Mononuclear cell (primary cell): Measurements from ENCODE around the gene CYP51A1. TPM values are rescaled to one million over a fixed set of nuclear protein-coding genes. Genes with fewer than 3 reads are reported as not detected.
A peak's percentile ranks its signal among the peaks of the same experiment; 100 is the strongest.
"Not testable (repeated sequence)": the region's sequence is repeated elsewhere in the genome, so short reads cannot be mapped to it uniquely, and the experiment has no call there.

Experiments
- H3K27me3 ChIP-seq: 2 replicates; pipeline ENCODE4 v1.6.0; 2011; ENCODE audit warnings: low read length, control low read depth; ENCODE audit not compliant: insufficient read depth
- H3K4me1 ChIP-seq: 2 replicates; pipeline ENCODE4 v1.5.1; 2011; ENCODE audit warnings: mild to moderate bottlenecking, low read length, control low read depth; ENCODE audit not compliant: insufficient read depth
- H3K4me3 ChIP-seq: 2 replicates; pipeline ENCODE4 v1.5.1; 2011; ENCODE audit warnings: mild to moderate bottlenecking, low read length, moderate library complexity
- H3K9me3 ChIP-seq: 2 replicates; pipeline ENCODE4 v1.5.1; 2011; ENCODE audit warnings: low read depth, mild to moderate bottlenecking, control low read depth, low read length
- total RNA-seq: library from RNA; depleted of rRNA; stranded (reverse); fragments of >200 nt; gene quantifications from one replicate; pipeline ENCODE4 v1.2.3, GENCODE V29; 2012

The CYP51A1 gene
- total RNA-seq: 45.7 TPM

GRCh38 chr7:92134271-92135051 lies at the start of gene CYP51A1:
TSS of gene CYP51A1 (minus strand) at chr7:92134477. CDS start at chr7:92134364, 113 bp downstream.
- Histone ChIP-seq H3K4me1 (peaks cover 14% of the 10 kb centered on the region), H3K9me3 (no peaks in the 10 kb centered on the region), H3K4me3 (peak within 1 kb of the TSS; percentile 78), H3K27me3 (no peaks in the 10 kb centered on the region)

- Histone ChIP-seq H3K27me3 (peaks cover 11% of the 10 kb centered on the region), H3K4me1 (peaks cover 8% of the 10 kb centered on the region), H3K9me3 (no peaks in the 10 kb centered on the region), H3K4me3 (peak within 1 kb of the TSS; percentile 37)
These were observed 44.9 kb upstream of the CYP51A1 start, which contains the start of gene LRRD1 for GRCh38 chr7:92178928-92179924. TSS of gene LRRD1 (minus strand) at chr7:92179142. CDS start at chr7:92165202, 13,940 bp downstream.

DNA sequence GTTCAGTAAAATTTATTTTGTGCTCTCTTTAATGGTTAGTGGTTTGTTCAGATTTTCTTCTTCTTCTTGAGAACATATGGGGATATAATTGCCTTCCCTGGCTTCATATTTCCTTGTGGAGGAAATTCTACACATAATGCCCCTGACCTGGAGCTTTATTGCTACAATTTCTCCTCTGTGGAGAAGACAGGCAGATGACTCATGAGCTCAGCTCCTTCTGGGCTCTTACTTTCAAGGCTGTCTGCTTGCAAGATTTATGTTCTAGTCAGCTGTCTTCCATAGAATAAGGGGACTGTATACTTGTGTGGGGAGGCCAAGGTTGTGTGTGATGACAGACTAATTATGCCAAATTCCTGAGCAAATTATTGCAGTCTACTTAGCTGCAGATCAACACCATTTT lies 43.1 kb upstream of the CYP51A1 start:
- Histone ChIP-seq H3K9me3 (no peaks in the 10 kb centered on the region), H3K4me1 (peaks cover 8% of the 10 kb centered on the region), H3K27me3 (peaks cover 11% of the 10 kb centered on the region), H3K4me3 (no peak overlapping the region)

- not testable (repeated sequence) for H3K4me1 ChIP-seq, H3K4me3 ChIP-seq, H3K9me3 ChIP-seq, H3K27me3 ChIP-seq
These were observed 35.3 kb upstream of the CYP51A1 start for GRCh38 chr7:92169529-92169928.

GRCh38 chr7:92161271-92161670 lies 27.0 kb upstream of the CYP51A1 start:
- Histone ChIP-seq H3K27me3 (no peaks in the 10 kb centered on the region), H3K9me3 (no peaks in the 10 kb centered on the region), H3K4me1 (no peaks in the 10 kb centered on the region), H3K4me3 (no peak overlapping the region)

GRCh38 chr7:92158660-92159575 lies 24.6 kb upstream of the CYP51A1 start:
- no peak overlapping the region for H3K4me3 ChIP-seq
- no peaks in the 10 kb centered on the region for H3K9me3 ChIP-seq
- no peaks in the 10 kb centered on the region for H3K27me3 ChIP-seq
- no peaks in the 10 kb centered on the region for H3K4me1 ChIP-seq

GRCh38 chr7:92156990-92157389 lies 22.7 kb upstream of the CYP51A1 start:
- H3K4me3 ChIP-seq: no peak overlapping the region
- H3K27me3 ChIP-seq: no peaks in the 10 kb centered on the region
- no peaks in the 10 kb centered on the region for H3K4me1 ChIP-seq
- no peaks in the 10 kb centered on the region for H3K9me3 ChIP-seq

GRCh38 chr7:92155108-92155739 lies 20.9 kb upstream of the CYP51A1 start:
- Histone ChIP-seq H3K4me1 (no peaks in the 10 kb centered on the region), H3K4me3 (no peak overlapping the region), H3K9me3 (no peaks in the 10 kb centered on the region), H3K27me3 (no peaks in the 10 kb centered on the region)

DNA sequence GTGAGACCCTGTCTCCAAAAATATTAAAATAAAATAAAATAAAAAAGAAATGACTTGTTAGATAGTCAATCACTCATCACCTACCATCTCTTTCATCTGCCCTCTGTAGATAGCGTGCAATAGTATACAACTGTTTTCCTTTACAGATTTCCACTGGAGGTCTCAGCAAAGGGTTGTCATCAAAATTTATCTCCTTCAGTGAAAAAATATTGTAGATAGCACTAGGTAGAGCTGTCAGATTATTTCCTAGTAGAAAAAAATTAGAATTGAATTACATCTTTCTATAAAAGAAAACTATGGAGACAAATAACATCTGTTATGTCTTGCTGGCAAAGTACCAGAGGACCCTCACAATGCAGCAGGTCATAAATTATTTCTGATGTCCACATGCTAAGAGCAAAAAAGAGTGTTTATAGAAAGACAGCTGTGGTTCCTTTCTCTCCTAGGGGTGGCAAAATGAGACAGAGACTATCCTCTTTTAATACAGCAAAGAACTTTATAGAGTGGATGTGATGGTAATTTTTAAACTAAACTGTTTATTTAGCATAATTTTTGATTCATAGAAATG lies 16.3 kb upstream of the CYP51A1 start:
- Histone ChIP-seq H3K4me1 (no peaks in the 10 kb centered on the region), H3K4me3 (no peak overlapping the region), H3K27me3 (no peaks in the 10 kb centered on the region), H3K9me3 (no peaks in the 10 kb centered on the region)

GRCh38 chr7:92149736-92150239 lies 15.5 kb upstream of the CYP51A1 start:
- no peaks in the 10 kb centered on the region for H3K4me1 ChIP-seq
- no peak overlapping the region for H3K4me3 ChIP-seq
- H3K27me3 ChIP-seq: no peaks in the 10 kb centered on the region
- no peaks in the 10 kb centered on the region for H3K9me3 ChIP-seq

- not testable (repeated sequence) for H3K9me3 ChIP-seq, H3K4me3 ChIP-seq, H3K27me3 ChIP-seq, H3K4me1 ChIP-seq
These were observed 9.1 kb upstream of the CYP51A1 start for GRCh38 chr7:92143192-92143880.

DNA sequence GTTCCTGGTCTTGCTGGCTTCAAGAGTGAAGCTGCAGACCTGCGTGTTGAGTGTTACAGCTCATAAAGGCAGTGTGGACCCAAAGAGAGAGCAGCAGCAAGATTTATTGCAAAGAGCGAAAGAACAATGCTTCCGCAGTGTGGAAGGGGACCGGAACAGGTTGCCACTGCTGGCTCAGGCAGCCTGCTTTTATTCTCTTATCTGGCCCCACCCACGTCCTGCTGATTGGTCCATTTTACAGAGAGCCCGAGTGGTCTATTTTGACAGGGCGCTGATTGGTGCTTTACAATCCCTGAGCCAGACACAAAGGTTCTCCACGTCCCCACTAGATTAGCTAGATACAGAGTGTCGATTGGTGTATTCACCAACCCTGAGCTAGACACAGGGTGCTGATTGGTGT lies 8.5 kb upstream of the CYP51A1 start:
- not testable (repeated sequence) for H3K4me1 ChIP-seq, H3K4me3 ChIP-seq, H3K27me3 ChIP-seq, H3K9me3 ChIP-seq

- Histone ChIP-seq H3K9me3 (no peaks in the 10 kb centered on the region), H3K27me3 (no peaks in the 10 kb centered on the region)
These were observed 6.9 kb upstream of the CYP51A1 start for GRCh38 chr7:92141161-92141560.

More at GRCh38 chr7:92141161-92141560, 6.9 kb upstream of the CYP51A1 start:
- Histone ChIP-seq H3K4me1 (no peaks in the 10 kb centered on the region), H3K4me3 (no peak overlapping the region)
